ENCODE results near the gene COASY. TPM values are rescaled to one million over a fixed set of nuclear protein-coding genes. Genes with fewer than 3 reads are reported as not detected.

Gene COASY
- total RNA-seq, 3 donors from 2014 or later: 98.8 to 110 (median 105) TPM

GRCh38 chr17:42566883-42567573 lies 5.1 kb downstream of the COASY start, which contains the start of gene MLX:
Gene MLX (plus strand): TSS chr17:42567100. CDS start chr17:42567125, 25 bp downstream.
- peak; percentile 89 for DNase-seq
- H3K36me3 Mint-ChIP-seq (ENCODE audit: insufficient read depth): peaks cover 16% of the 10 kb centered on the region
- peaks cover 30% of the 10 kb centered on the region for H3K4me1 Mint-ChIP-seq (ENCODE audit: low read depth)
- no peaks in the 10 kb centered on the region for H3K27me3 Mint-ChIP-seq (ENCODE audit: low read depth)
- ATAC-seq: peak; percentile 77 to 78
- peak within 1 kb of the TSS; percentile 96 for H3K4me3 Mint-ChIP-seq
- H3K9me3 Mint-ChIP-seq: no peaks in the 10 kb centered on the region

- Mint-ChIP-seq H3K9me3 (no peaks in the 10 kb centered on the region), H3K27me3 (ENCODE audit: low read depth) (no peaks in the 10 kb centered on the region), H3K4me1 (ENCODE audit: low read depth) (peaks cover 22% of the 10 kb centered on the region), H3K4me3 (peak overlapping the region; percentile 96), H3K36me3 (ENCODE audit: insufficient read depth) (peaks cover 24% of the 10 kb centered on the region)
- no peak for ATAC-seq
- no peak for DNase-seq
Observed at GRCh38 chr17:42568341-42569111, 6.6 kb downstream of the COASY start.

- ATAC-seq: no peak
- Mint-ChIP-seq H3K4me1 (ENCODE audit: low read depth) (peaks cover 16% of the 10 kb centered on the region), H3K9me3 (no peaks in the 10 kb centered on the region), H3K36me3 (ENCODE audit: insufficient read depth) (peaks cover 28% of the 10 kb centered on the region), H3K4me3 (no peak overlapping the region), H3K27me3 (ENCODE audit: low read depth) (no peaks in the 10 kb centered on the region)
- DNase-seq: no peak
Observed at GRCh38 chr17:42571435-42572225, 9.7 kb downstream of the COASY start.

GRCh38 chr17:42573095-42573494 lies 11.1 kb downstream of the COASY start:
- H3K27me3 Mint-ChIP-seq (ENCODE audit: low read depth): no peaks in the 10 kb centered on the region
- no peak overlapping the region for H3K4me3 Mint-ChIP-seq

GRCh38 chr17:42574463-42574862 lies 12.5 kb downstream of the COASY start:
- H3K4me3 Mint-ChIP-seq: no peak overlapping the region
- H3K36me3 Mint-ChIP-seq (ENCODE audit: insufficient read depth): peaks cover 25% of the 10 kb centered on the region
- H3K9me3 Mint-ChIP-seq: no peaks in the 10 kb centered on the region
- H3K4me1 Mint-ChIP-seq (ENCODE audit: low read depth): peaks cover 18% of the 10 kb centered on the region
- H3K27me3 Mint-ChIP-seq (ENCODE audit: low read depth): no peaks in the 10 kb centered on the region
- ATAC-seq (no peak), DNase-seq (no peak)

More at GRCh38 chr17:42573095-42573494, 11.1 kb downstream of the COASY start:
- no peaks in the 10 kb centered on the region for H3K9me3 Mint-ChIP-seq
- peaks cover 15% of the 10 kb centered on the region for H3K4me1 Mint-ChIP-seq (ENCODE audit: low read depth)
- H3K36me3 Mint-ChIP-seq (ENCODE audit: insufficient read depth): peaks cover 28% of the 10 kb centered on the region
- ATAC-seq: no peak
- DNase-seq: no peak

- Mint-ChIP-seq H3K36me3 (ENCODE audit: insufficient read depth) (peaks cover 21% of the 10 kb centered on the region), H3K4me1 (ENCODE audit: low read depth) (peaks cover 21% of the 10 kb centered on the region), H3K27me3 (ENCODE audit: low read depth) (no peaks in the 10 kb centered on the region), H3K4me3 (peak overlapping the region; percentile 98), H3K9me3 (no peaks in the 10 kb centered on the region)
- DNase-seq (no peak), ATAC-seq (peak; percentile 7 to 21)
Observed at GRCh38 chr17:42577140-42577531, 15.2 kb downstream of the COASY start.

GRCh38 chr17:42577532-42578281 lies 15.8 kb downstream of the COASY start, which contains the start of gene PSMC3IP:
Gene PSMC3IP (minus strand): TSS chr17:42577729. CDS start chr17:42577686, 43 bp downstream.
- peak within 1 kb of the TSS; percentile 98 for H3K4me3 Mint-ChIP-seq
- ATAC-seq: peak; percentile 95 to 96
- H3K27me3 Mint-ChIP-seq (ENCODE audit: low read depth): no peaks in the 10 kb centered on the region
- H3K36me3 Mint-ChIP-seq (ENCODE audit: insufficient read depth): peaks cover 20% of the 10 kb centered on the region
- no peaks in the 10 kb centered on the region for H3K9me3 Mint-ChIP-seq
- DNase-seq: peak; percentile 88
- peaks cover 21% of the 10 kb centered on the region for H3K4me1 Mint-ChIP-seq (ENCODE audit: low read depth)

GRCh38 chr17:42578282-42578869 lies 16.4 kb downstream of the COASY start:
- Mint-ChIP-seq H3K4me3 (peak overlapping the region; percentile 98), H3K9me3 (no peaks in the 10 kb centered on the region), H3K27me3 (ENCODE audit: low read depth) (no peaks in the 10 kb centered on the region), H3K4me1 (ENCODE audit: low read depth) (peaks cover 21% of the 10 kb centered on the region), H3K36me3 (ENCODE audit: insufficient read depth) (peaks cover 21% of the 10 kb centered on the region)
- DNase-seq (peak; percentile 69), ATAC-seq (peak; percentile 33 to 39)

GRCh38 chr17:42579794-42580551 lies 18.0 kb downstream of the COASY start:
- H3K27me3 Mint-ChIP-seq (ENCODE audit: low read depth): no peaks in the 10 kb centered on the region
- H3K4me1 Mint-ChIP-seq (ENCODE audit: low read depth): peaks cover 19% of the 10 kb centered on the region
- no peaks in the 10 kb centered on the region for H3K9me3 Mint-ChIP-seq
- DNase-seq: no peak
- no peak for ATAC-seq
- peak overlapping the region; percentile 55 for H3K4me3 Mint-ChIP-seq
- H3K36me3 Mint-ChIP-seq (ENCODE audit: insufficient read depth): peaks cover 20% of the 10 kb centered on the region

- H3K4me1 Mint-ChIP-seq (ENCODE audit: low read depth): peaks cover 12% of the 10 kb centered on the region
- no peak for ATAC-seq
- H3K27me3 Mint-ChIP-seq (ENCODE audit: low read depth): no peaks in the 10 kb centered on the region
- no peak for DNase-seq
- H3K36me3 Mint-ChIP-seq (ENCODE audit: insufficient read depth): peaks cover 27% of the 10 kb centered on the region
- no peak overlapping the region for H3K4me3 Mint-ChIP-seq
- H3K9me3 Mint-ChIP-seq: no peaks in the 10 kb centered on the region
Observed at GRCh38 chr17:42581744-42582270, 19.9 kb downstream of the COASY start.

- Mint-ChIP-seq H3K4me3 (no peak overlapping the region), H3K27me3 (ENCODE audit: low read depth) (no peaks in the 10 kb centered on the region), H3K4me1 (ENCODE audit: low read depth) (no peaks in the 10 kb centered on the region), H3K9me3 (no peaks in the 10 kb centered on the region), H3K36me3 (ENCODE audit: insufficient read depth) (peaks cover 29% of the 10 kb centered on the region)
- DNase-seq (no peak), ATAC-seq (no peak)
Observed at GRCh38 chr17:42584880-42585279, 22.9 kb downstream of the COASY start.

- DNase-seq (no peak), ATAC-seq (no peak)
- no peaks in the 10 kb centered on the region for H3K9me3 Mint-ChIP-seq
- peaks cover 29% of the 10 kb centered on the region for H3K36me3 Mint-ChIP-seq (ENCODE audit: insufficient read depth)
- H3K27me3 Mint-ChIP-seq (ENCODE audit: low read depth): no peaks in the 10 kb centered on the region
- no peak overlapping the region for H3K4me3 Mint-ChIP-seq
- no peaks in the 10 kb centered on the region for H3K4me1 Mint-ChIP-seq (ENCODE audit: low read depth)
Observed at GRCh38 chr17:42585353-42585752, 23.4 kb downstream of the COASY start.
